Astrocyte (in vitro differentiated cells and primary cell): ENCODE measurements around the gene BIRC7.

Experiments
- CTCF ChIP-seq: IDR thresholded peaks from 2 replicates; pipeline ENCODE4 v1.5.1; 2011; ENCODE audit warnings: low read depth, mild to moderate bottlenecking, inconsistent platforms, low read length, moderate library complexity; ENCODE audit not compliant: insufficient read depth
- EZH2 ChIP-seq: IDR thresholded peaks from 2 replicates; pipeline ENCODE4 v1.6.1; 2012; ENCODE audit warnings: mild to moderate bottlenecking, low read length, inconsistent platforms; ENCODE audit not compliant: insufficient read depth

DNA sequence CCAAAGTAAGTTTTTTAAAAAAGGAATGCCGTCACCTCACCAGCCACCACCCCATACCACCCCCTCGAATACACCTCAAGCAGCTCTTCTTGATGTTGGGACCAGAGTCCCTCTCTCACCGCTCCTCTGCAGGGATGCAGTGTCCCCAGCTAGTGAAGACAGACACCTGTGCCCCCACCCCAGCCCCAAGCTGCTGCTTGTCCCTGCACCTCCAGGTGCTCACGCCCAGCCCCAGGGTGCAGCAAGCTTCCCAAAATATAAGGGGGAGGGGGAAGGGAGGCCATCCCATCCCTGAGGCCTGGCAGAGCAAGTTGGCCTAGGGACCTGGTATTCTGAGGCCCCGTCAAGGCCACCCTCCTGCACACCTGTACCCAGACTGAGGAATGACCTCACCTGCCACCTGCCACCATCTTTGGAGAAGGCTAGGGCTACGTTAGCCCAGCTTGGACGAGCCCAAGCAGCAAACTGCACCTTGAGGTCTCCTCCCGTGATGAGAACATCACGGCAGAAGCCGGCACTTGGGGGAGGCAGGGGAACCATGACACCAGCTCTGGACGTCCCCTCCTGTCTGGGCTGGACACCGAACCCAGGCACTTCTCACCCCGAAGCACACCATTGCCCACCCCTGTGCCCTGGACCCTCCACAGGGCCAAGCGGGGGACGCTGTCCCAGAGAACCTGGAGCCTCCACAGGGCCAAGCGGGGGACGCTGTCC, 45.7 kb upstream of the BIRC7 start:
- TF ChIP-seq EZH2 (no peak), CTCF (no peak)
